Activated CD8-positive, alpha-beta T cell treated with anti-CD3 and anti-CD28 coated beads for 36 hours (primary cell): ENCODE data around the gene OXSR1. TPM values are rescaled to one million over a fixed set of nuclear protein-coding genes. Genes with fewer than 3 reads are reported as not detected.

Source experiments
- ATAC-seq: fragments of 200-7000 bp; cut with Tn5 transposase; one replicate; pipeline ENCODE4 v1.10.0; 2021; ENCODE audit warnings: mild to moderate bottlenecking, moderate library complexity
- CTCF ChIA-PET: fragments of 350-600 bp; sonication (Branson Sonifier 250); formaldehyde crosslinking; loops from one replicate; lab custom pipeline; 2021; ENCODE audit warnings: antibody characterized with exemption; lab: Charles Lee
- POLR2A ChIA-PET: fragments of 350-600 bp; sonication (Branson Sonifier 250); formaldehyde crosslinking; loops from one replicate; lab custom pipeline; 2021; ENCODE audit warnings: antibody characterized with exemption; lab: Charles Lee
- DNase-seq: peaks from one replicate; pipeline ENCODE4 v3.0.0-alpha.2; 2020
- H3K27ac Mint-ChIP-seq: one replicate; pipeline ENCODE4 v1.8.0; 2021; ENCODE audit warnings: mild to moderate bottlenecking, mixed read lengths
- H3K27me3 Mint-ChIP-seq: one replicate; pipeline ENCODE4 v1.8.0; 2021; ENCODE audit warnings: mixed read lengths
- H3K36me3 Mint-ChIP-seq: one replicate; pipeline ENCODE4 v1.8.0; 2021; ENCODE audit warnings: low read depth, mixed read lengths
- H3K4me1 Mint-ChIP-seq: one replicate; pipeline ENCODE4 v1.8.0; 2021; ENCODE audit warnings: low read depth, mixed read lengths
- H3K4me3 Mint-ChIP-seq: one replicate; pipeline ENCODE4 v1.8.0; 2021; ENCODE audit warnings: mild to moderate bottlenecking, moderate library complexity, mixed read lengths
- H3K9me3 Mint-ChIP-seq: one replicate; pipeline ENCODE4 v1.8.0; 2021; ENCODE audit warnings: mixed read lengths
- CTCF ChIP-seq: fragments of 200-600 bp; IDR thresholded peaks from one replicate; pipeline ENCODE4 v1.8.0; 2022; ENCODE audit warnings: antibody characterized with exemption, mild to moderate bottlenecking
- intact Hi-C: fragments of 100-400 bp; cut with micrococcal nuclease; formaldehyde crosslinking; loops from one replicate; pipeline ENCODE4 v1.10.0; 2022
- total RNA-seq, 2 experiments: library from RNA; stranded (reverse); gene quantifications; one replicate each; pipeline ENCODE4 v1.2.3, GENCODE V29; 2021

OXSR1 gene
- total RNA-seq, 2 experiments from 2014 or later, result 56.5 to 57.9 TPM

- ATAC-seq, result no peak
- Mint-ChIP-seq H3K4me1 (peaks cover 46% of the 10 kb centered on the region), H3K27me3 (no peaks in the 10 kb centered on the region), H3K27ac (peak overlapping the region; percentile 98), H3K9me3 (no peaks in the 10 kb centered on the region), H3K4me3 (peak overlapping the region; percentile 92), H3K36me3 (peaks cover 37% of the 10 kb centered on the region)
- intact Hi-C loops, result loop anchor here (10.0 kb wide), 1 partner anchor 206 kb away; the partner anchor contains the start of gene XYLB
- ChIA-PET POLR2A (interaction anchor here (0.6 to 5.0 kb wide), 7 partner anchors 10 to 574 kb away, joined by 3 to 67 read pairs (median 4); partner anchors contain the start of genes OXSR1 and XYLB), CTCF (interaction anchor here (1.1 to 5.1 kb wide), 3 partner anchors 9 to 38 kb away, joined by 3 to 31 read pairs (median 3); partner anchors contain the start of gene OXSR1)
- TF ChIP-seq CTCF, result no peak
- DNase-seq, result no peak
Measured at GRCh38 chr3:38139191-38139590, 26.1 kb upstream of the OXSR1 start.

DNA sequence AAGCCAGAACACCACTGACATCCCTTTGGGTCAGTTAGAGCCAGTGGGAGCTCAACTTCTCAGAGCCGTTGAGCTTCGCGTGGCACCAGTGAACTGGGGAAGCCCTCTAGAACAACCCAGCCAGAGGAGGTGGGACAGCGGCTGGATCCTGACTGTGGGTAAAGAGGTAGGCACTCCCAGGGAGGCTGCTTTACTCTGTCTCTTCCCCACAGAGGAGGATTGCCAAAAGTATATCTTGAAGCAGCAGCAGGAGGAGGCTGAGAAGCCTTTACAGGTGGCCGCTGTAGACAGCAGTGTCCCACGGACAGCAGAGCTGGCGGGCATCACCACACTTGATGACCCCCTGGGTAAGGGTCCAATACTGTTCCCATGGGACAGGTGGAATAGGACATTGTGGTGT is 25.7 kb upstream of the OXSR1 start:
- TF ChIP-seq CTCF, result no peak

DNA sequence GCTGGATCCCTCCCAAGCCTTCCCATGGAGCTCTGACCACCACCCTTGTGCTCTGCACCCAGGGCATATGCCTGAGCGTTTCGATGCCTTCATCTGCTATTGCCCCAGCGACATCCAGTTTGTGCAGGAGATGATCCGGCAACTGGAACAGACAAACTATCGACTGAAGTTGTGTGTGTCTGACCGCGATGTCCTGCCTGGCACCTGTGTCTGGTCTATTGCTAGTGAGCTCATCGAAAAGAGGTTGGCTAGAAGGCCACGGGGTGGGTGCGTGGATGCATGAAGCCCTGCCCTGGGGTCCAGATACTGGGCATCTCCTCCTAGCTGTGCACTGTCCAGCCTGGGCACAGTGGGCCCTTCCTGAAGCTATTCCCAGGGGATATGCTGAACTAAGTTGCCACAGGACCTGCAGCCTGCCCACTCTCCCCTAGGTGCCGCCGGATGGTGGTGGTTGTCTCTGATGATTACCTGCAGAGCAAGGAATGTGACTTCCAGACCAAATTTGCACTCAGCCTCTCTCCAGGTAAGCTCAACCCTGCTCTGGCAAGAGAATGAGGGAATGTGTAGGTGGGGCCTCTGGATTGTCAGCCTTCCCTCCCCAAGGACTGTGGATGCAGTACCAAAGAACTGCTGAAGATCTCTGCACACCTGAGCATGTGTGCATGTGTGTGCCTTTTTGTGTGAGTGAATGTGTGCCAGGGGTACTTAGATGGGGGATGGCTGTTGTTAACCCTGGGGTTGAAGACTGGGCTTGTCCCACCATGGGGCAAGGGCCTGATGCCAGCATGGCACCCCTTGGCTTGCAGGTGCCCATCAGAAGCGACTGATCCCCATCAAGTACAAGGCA is 24.8 kb upstream of the OXSR1 start:
- peak overlapping the region; percentile 98 for H3K27ac Mint-ChIP-seq
- CTCF ChIA-PET, result interaction anchor here (1.2 to 5.1 kb wide), 3 partner anchors 12 to 24 kb away, joined by 3 to 31 read pairs (median 3); partner anchors contain the start of gene OXSR1
- peaks cover 30% of the 10 kb centered on the region for H3K36me3 Mint-ChIP-seq
- intact Hi-C loops, result no loop called here
- ATAC-seq, result no peak
- no peak for TF ChIP-seq CTCF
- no peaks in the 10 kb centered on the region for H3K27me3 Mint-ChIP-seq
- DNase-seq, result no peak
- POLR2A ChIA-PET, result interaction anchor here (2.3 to 5.0 kb wide), 2 partner anchors 14 to 24 kb away, joined by 16 to 67 read pairs; partner anchors contain the start of gene OXSR1
- peaks cover 32% of the 10 kb centered on the region for H3K4me1 Mint-ChIP-seq
- peaks cover 3% of the 10 kb centered on the region for H3K9me3 Mint-ChIP-seq
- H3K4me3 Mint-ChIP-seq, result peak overlapping the region; percentile 92

More for the DNA sequence above, 25.7 kb upstream of the OXSR1 start:
- DNase-seq (no peak), ATAC-seq (no peak)
- Mint-ChIP-seq H3K4me1 (peaks cover 41% of the 10 kb centered on the region), H3K9me3 (no peaks in the 10 kb centered on the region), H3K27ac (peak overlapping the region; percentile 98), H3K4me3 (peak overlapping the region; percentile 92), H3K36me3 (peaks cover 36% of the 10 kb centered on the region), H3K27me3 (no peaks in the 10 kb centered on the region)
- POLR2A ChIA-PET, result interaction anchor here (0.6 to 5.0 kb wide), 5 partner anchors 9 to 573 kb away, joined by 3 to 67 read pairs (median 4); partner anchors contain the start of gene OXSR1
- intact Hi-C loops, result loop anchor here (10.0 kb wide), 1 partner anchor 205 kb away; the partner anchor contains the start of gene XYLB
- CTCF ChIA-PET, result interaction anchor here (1.1 to 5.1 kb wide), 4 partner anchors 13 to 38 kb away, joined by 3 to 31 read pairs (median 3); partner anchors contain the start of gene OXSR1

GRCh38 chr3:38141173-38141951 is 24.0 kb upstream of the OXSR1 start:
- no peak for TF ChIP-seq CTCF
- Mint-ChIP-seq H3K4me3 (no peak overlapping the region), H3K9me3 (peaks cover 8% of the 10 kb centered on the region), H3K27ac (no peak overlapping the region), H3K36me3 (peaks cover 22% of the 10 kb centered on the region), H3K4me1 (peaks cover 30% of the 10 kb centered on the region), H3K27me3 (no peaks in the 10 kb centered on the region)
- ATAC-seq (no peak), DNase-seq (no peak)
- POLR2A ChIA-PET, result interaction anchor here (0.7 to 2.4 kb wide), 3 partner anchors 23 to 64 kb away, joined by 3 to 17 read pairs (median 7); partner anchors contain the start of gene OXSR1
- CTCF ChIA-PET, result interaction anchor here (2.7 kb wide), 1 partner anchor 22 kb away, joined by 18 read pairs; the partner anchor contains the start of gene OXSR1
- intact Hi-C loops, result no loop called here
